DOHH2 (cell line): Measurements from ENCODE around the gene KIR3DL1.
"Not testable (repeated sequence)": the region's sequence is repeated elsewhere in the genome, so short reads cannot be mapped to it uniquely, and the experiment has no call there.

ENCODE experiments used
- H3F3A ChIP-seq: fragments of 200-600 bp; sonication (generic), shearing (Covaris generic); 2 replicates; pipeline ENCODE4 v1.6.0; 2016; ENCODE audit warnings: antibody characterized with exemption, mild to moderate bottlenecking; ENCODE audit not compliant: control insufficient read depth, insufficient read depth
- H3K27ac ChIP-seq: fragments of 200-600 bp; sonication (generic); 2 replicates; pipeline ENCODE4 v1.5.1; 2014; ENCODE audit warnings: low read depth, mild to moderate bottlenecking, low read length, moderate library complexity
- H3K27me3 ChIP-seq: fragments of 200-600 bp; sonication (generic); 2 replicates; pipeline ENCODE4 v1.6.1; 2014; ENCODE audit warnings: mild to moderate bottlenecking, low read length, mixed read lengths; ENCODE audit not compliant: control insufficient read depth
- H3K36me3 ChIP-seq: fragments of 200-600 bp; sonication (generic); 2 replicates; pipeline ENCODE4 v1.6.1; 2014; ENCODE audit warnings: mild to moderate bottlenecking, low read length, moderate library complexity, mixed read lengths; ENCODE audit not compliant: control insufficient read depth
- H3K4me1 ChIP-seq: fragments of 200-600 bp; sonication (generic); 2 replicates; pipeline ENCODE4 v1.6.1; 2014; ENCODE audit warnings: mild to moderate bottlenecking, low read length, mixed read lengths; ENCODE audit not compliant: control insufficient read depth
- H3K4me2 ChIP-seq: fragments of 200-600 bp; sonication (generic); 2 replicates; pipeline ENCODE4 v1.6.0; 2014; ENCODE audit warnings: mild to moderate bottlenecking, low read length, moderate library complexity
- H3K4me3 ChIP-seq: fragments of 200-600 bp; sonication (generic); 2 replicates; pipeline ENCODE4 v1.5.1; 2014; ENCODE audit warnings: mild to moderate bottlenecking, low read length, mixed read lengths
- H3K79me2 ChIP-seq: fragments of 200-600 bp; sonication (generic); 2 replicates; pipeline ENCODE4 v1.6.1; 2014; ENCODE audit warnings: mild to moderate bottlenecking, low read length, mixed read lengths; ENCODE audit not compliant: control insufficient read depth
- H3K9me2 ChIP-seq: fragments of 200-600 bp; sonication (generic); replicated peaks from 2 replicates; pipeline ENCODE4 v1.6.1; 2014; ENCODE audit warnings: mild to moderate bottlenecking, low read length, mixed read lengths; ENCODE audit not compliant: control insufficient read depth
- H3K9me3 ChIP-seq: fragments of 200-600 bp; sonication (generic); 2 replicates; pipeline ENCODE4 v1.6.1; 2014; ENCODE audit warnings: antibody characterized with exemption, low read length, mixed read lengths; ENCODE audit not compliant: control insufficient read depth, insufficient read depth
- H4K20me1 ChIP-seq: fragments of 200-600 bp; sonication (generic); 2 replicates; pipeline ENCODE4 v1.6.0; 2014; ENCODE audit warnings: low read depth, mild to moderate bottlenecking, antibody characterized with exemption, low read length, moderate library complexity; ENCODE audit not compliant: control insufficient read depth, insufficient read depth
- EZH2phosphoT487 ChIP-seq: fragments of 200-600 bp; sonication (generic); IDR thresholded peaks from 2 replicates; pipeline ENCODE4 v1.6.1; 2017; ENCODE audit warnings: borderline replicate concordance, mild to moderate bottlenecking, antibody characterized with exemption, low read length, moderate library complexity, mixed read lengths
- TF ChIP-seq, protein P1 (sequence below): fragments of 200-600 bp; sonication (generic); IDR thresholded peaks from one replicate; pipeline ENCODE4 v1.5.1; 2014; ENCODE audit warnings: antibody characterized with exemption, mild to moderate bottlenecking, low read depth, low read length; ENCODE audit not compliant: poor library complexity, severe bottlenecking

The KIR3DL1 gene

DNA sequence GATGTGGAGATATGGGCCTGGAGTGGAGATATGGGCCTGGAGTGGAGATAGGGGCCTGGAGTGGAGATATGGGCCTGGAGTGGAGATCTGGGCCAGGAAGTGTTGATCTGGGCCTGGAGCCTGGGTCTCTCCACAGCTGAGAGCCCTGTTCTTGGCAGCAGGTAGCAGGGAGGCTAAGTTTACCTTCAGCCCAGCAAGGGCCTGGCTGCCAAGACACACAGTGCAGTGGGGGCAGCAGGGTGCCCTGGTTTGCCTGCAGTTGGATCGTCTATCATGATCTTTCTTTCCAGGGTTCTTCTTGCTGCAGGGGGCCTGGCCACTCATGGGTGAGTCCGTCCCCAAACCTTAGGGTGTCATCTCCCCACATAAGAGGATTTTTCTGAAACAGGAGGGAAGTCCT, 34.7 kb downstream of the KIR3DL1 start:
- H3K4me3 ChIP-seq = no peak overlapping the region
- no peak overlapping the region for H3K4me2 ChIP-seq
- peaks cover 11% of the 10 kb centered on the region for H3K4me1 ChIP-seq
- H3K79me2 ChIP-seq = no peaks in the 10 kb centered on the region
- H3F3A ChIP-seq = no peaks in the 10 kb centered on the region
- H4K20me1 ChIP-seq = no peaks in the 10 kb centered on the region
- no peaks in the 10 kb centered on the region for H3K9me2 ChIP-seq
- H3K27ac ChIP-seq = no peak overlapping the region
- H3K9me3 ChIP-seq = no peaks in the 10 kb centered on the region
- no peaks in the 10 kb centered on the region for H3K27me3 ChIP-seq
- TF ChIP-seq, protein P1, sequence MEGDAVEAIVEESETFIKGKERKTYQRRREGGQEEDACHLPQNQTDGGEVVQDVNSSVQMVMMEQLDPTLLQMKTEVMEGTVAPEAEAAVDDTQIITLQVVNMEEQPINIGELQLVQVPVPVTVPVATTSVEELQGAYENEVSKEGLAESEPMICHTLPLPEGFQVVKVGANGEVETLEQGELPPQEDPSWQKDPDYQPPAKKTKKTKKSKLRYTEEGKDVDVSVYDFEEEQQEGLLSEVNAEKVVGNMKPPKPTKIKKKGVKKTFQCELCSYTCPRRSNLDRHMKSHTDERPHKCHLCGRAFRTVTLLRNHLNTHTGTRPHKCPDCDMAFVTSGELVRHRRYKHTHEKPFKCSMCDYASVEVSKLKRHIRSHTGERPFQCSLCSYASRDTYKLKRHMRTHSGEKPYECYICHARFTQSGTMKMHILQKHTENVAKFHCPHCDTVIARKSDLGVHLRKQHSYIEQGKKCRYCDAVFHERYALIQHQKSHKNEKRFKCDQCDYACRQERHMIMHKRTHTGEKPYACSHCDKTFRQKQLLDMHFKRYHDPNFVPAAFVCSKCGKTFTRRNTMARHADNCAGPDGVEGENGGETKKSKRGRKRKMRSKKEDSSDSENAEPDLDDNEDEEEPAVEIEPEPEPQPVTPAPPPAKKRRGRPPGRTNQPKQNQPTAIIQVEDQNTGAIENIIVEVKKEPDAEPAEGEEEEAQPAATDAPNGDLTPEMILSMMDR = no peak
- TF ChIP-seq EZH2phosphoT487 = no peak
- no peaks in the 10 kb centered on the region for H3K36me3 ChIP-seq

DNA sequence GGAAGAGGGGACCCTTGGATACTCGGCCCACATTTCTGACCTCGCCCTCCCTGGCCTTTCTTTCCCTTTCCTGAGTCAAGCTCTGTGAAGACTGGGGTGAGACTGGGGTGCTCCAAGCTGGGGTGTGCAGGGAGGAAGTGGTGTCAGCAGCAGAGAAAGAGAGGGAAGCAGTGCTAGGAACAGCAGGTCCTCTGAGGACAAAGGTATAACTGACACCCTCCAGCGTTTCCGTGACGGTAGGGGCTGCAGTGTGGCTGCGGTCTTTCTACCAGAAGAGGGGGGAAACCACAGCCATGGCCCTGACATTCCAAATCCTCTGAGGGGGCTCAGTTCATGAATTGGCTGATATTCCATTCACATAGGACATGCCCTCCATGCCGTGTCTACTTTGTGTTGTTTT, 35.1 kb downstream of the KIR3DL1 start:
- H3K9me2 ChIP-seq = no peaks in the 10 kb centered on the region
- H3F3A ChIP-seq = no peaks in the 10 kb centered on the region
- no peak overlapping the region for H3K27ac ChIP-seq
- no peaks in the 10 kb centered on the region for H3K9me3 ChIP-seq
- no peaks in the 10 kb centered on the region for H3K27me3 ChIP-seq
- H3K4me1 ChIP-seq = peaks cover 11% of the 10 kb centered on the region
- H3K4me3 ChIP-seq = no peak overlapping the region
- TF ChIP-seq, protein P1 = no peak
- TF ChIP-seq EZH2phosphoT487 = no peak
- no peaks in the 10 kb centered on the region for H3K36me3 ChIP-seq
- no peaks in the 10 kb centered on the region for H3K79me2 ChIP-seq
- no peak overlapping the region for H3K4me2 ChIP-seq
- no peaks in the 10 kb centered on the region for H4K20me1 ChIP-seq

DNA sequence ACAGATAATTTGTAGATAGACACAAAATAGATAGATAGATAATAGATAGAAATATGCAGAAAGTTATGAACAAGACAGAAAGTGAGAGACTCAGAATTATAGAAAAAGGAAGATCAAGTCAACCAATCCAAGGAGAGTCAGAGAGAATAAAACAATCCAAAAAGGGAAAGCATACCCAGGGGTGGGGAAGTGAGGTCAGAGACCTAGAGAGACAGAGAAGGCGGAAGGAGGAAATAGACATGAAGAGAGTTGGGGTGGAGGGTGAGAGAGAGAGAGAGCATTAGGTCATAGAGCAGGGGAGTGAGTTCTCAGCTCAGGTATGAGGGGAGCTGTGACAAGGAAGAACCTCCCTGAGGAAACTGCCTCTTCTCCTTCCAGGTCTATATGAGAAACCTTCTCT, 39.0 kb downstream of the KIR3DL1 start:
- H3K9me3 ChIP-seq, H3K27me3 ChIP-seq, H3K9me2 ChIP-seq, H3K36me3 ChIP-seq, H3K4me2 ChIP-seq, H3K27ac ChIP-seq, H3K4me3 ChIP-seq, H4K20me1 ChIP-seq, H3F3A ChIP-seq, H3K79me2 ChIP-seq: not testable (repeated sequence)
- H3K4me1 ChIP-seq = peaks cover 15% of the 10 kb centered on the region

DNA sequence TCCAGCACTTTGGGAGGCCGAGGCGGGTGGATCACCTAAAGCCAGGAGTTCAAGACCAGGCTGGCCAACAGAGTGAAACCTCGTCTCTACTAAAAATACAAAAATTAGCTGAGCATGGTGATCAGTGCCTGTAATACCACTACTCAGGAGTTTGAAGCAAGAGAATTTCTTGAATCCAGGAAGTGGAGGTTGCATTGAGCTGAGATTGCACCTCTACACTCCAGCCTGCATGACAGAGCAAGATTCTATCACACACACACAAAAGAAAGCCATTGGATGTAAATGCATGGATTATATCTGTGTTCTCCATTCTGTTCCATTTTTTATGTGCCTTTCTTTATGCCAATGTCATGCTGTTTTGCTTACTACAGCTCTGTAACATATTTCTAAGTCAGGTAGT, 42.2 kb downstream of the KIR3DL1 start:
- H3K27me3 ChIP-seq, H3K27ac ChIP-seq, H3K9me2 ChIP-seq, H3K4me3 ChIP-seq, H3K36me3 ChIP-seq, H3F3A ChIP-seq, H3K79me2 ChIP-seq, H3K9me3 ChIP-seq, H3K4me2 ChIP-seq, H4K20me1 ChIP-seq: not testable (repeated sequence)
- peaks cover 27% of the 10 kb centered on the region for H3K4me1 ChIP-seq

DNA sequence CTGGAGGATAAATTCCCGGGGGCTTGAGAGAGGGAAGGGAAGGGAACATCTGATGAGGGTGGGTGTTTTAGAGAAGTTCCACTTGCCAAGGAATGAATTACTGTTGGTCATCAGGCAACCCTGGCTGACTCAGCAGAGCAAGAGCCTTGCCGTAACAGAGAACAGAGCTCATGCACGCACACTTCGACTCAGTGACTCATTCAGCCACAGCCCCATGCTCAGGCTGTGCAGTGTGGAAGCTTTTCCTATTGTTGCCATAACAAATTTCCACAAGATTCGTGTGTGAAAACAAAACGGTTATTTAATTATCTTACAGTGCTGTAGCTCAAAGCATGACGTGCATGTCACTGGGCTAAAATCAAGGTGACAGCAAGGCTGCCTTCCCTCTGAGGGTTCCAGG, 43.2 kb downstream of the KIR3DL1 start:
- H3K36me3 ChIP-seq, H3K9me2 ChIP-seq, H3K27ac ChIP-seq, H4K20me1 ChIP-seq, H3K9me3 ChIP-seq, H3K79me2 ChIP-seq, H3K4me3 ChIP-seq, H3F3A ChIP-seq, H3K4me2 ChIP-seq, H3K27me3 ChIP-seq: not testable (repeated sequence)
- H3K4me1 ChIP-seq = peaks cover 27% of the 10 kb centered on the region

DNA sequence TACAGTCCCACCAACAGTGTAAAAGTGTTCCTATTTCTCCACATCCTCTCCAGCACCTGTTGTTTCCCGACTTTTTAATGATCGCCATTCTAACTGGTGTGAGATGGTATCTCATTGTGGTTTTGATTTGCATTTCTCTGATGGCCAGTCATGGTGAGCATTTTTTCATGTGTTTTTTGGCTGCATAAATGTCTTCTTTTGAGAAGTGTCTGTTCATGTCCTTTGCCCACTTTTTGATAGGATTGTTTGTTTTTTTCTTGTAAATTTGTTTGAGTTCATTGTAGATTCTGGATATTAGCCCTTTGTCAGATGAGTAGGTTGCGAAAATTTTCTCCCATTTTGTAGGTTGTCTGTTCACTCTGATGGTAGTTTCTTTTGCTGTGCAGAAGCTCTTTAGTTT, 47.2 kb downstream of the KIR3DL1 start:
- not testable (repeated sequence) for H3K27ac ChIP-seq, H3F3A ChIP-seq, H3K27me3 ChIP-seq, H3K4me3 ChIP-seq, H4K20me1 ChIP-seq, H3K9me3 ChIP-seq, H3K9me2 ChIP-seq, H3K36me3 ChIP-seq, H3K4me2 ChIP-seq, H3K79me2 ChIP-seq
- H3K4me1 ChIP-seq = peaks cover 51% of the 10 kb centered on the region
